Ishikawa (cell line): ENCODE measurements around the gene PLPPR3.

Experiments used
- EP300 ChIP-seq: IDR thresholded peaks from 2 replicates; pipeline ENCODE4 v1.6.1; 2012; ENCODE audit warnings: borderline replicate concordance
- TF ChIP-seq, protein P1 (sequence below): IDR thresholded peaks from 2 replicates; pipeline ENCODE4 v1.6.1; 2012; ENCODE audit warnings: low read depth, mild to moderate bottlenecking

DNA sequence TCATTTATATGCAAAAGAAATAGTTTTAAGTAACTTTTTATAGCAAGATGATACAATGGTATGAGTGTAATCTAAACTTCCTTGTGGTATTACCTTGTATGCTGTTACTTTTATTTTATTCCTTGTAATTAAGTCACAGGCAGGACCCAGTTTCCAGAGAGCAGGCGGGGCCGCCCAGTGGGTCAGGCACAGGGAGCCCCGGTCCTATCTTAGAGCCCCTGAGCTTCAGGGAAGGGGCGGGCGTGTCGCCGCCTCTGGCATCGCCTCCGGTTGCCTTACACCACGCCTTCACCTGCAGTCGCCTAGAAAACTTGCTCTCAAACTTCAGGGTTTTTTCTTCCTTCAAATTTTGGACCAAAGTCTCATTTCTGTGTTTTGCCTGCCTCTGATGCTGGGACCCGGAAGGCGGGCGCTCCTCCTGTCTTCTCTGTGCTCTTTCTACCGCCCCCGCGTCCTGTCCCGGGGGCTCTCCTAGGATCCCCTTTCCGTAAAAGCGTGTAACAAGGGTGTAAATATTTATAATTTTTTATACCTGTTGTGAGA is 10.2 kb downstream of the PLPPR3 start:
- TF ChIP-seq, protein P1, sequence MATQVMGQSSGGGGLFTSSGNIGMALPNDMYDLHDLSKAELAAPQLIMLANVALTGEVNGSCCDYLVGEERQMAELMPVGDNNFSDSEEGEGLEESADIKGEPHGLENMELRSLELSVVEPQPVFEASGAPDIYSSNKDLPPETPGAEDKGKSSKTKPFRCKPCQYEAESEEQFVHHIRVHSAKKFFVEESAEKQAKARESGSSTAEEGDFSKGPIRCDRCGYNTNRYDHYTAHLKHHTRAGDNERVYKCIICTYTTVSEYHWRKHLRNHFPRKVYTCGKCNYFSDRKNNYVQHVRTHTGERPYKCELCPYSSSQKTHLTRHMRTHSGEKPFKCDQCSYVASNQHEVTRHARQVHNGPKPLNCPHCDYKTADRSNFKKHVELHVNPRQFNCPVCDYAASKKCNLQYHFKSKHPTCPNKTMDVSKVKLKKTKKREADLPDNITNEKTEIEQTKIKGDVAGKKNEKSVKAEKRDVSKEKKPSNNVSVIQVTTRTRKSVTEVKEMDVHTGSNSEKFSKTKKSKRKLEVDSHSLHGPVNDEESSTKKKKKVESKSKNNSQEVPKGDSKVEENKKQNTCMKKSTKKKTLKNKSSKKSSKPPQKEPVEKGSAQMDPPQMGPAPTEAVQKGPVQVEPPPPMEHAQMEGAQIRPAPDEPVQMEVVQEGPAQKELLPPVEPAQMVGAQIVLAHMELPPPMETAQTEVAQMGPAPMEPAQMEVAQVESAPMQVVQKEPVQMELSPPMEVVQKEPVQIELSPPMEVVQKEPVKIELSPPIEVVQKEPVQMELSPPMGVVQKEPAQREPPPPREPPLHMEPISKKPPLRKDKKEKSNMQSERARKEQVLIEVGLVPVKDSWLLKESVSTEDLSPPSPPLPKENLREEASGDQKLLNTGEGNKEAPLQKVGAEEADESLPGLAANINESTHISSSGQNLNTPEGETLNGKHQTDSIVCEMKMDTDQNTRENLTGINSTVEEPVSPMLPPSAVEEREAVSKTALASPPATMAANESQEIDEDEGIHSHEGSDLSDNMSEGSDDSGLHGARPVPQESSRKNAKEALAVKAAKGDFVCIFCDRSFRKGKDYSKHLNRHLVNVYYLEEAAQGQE, result no peak
- TF ChIP-seq EP300, result no peak
